ENCODE data around the gene C4BPB.
A peak's percentile ranks its signal among the peaks of the same experiment; 100 is the strongest.
"Not testable (repeated sequence)": the region's sequence is repeated elsewhere in the genome, so short reads cannot be mapped to it uniquely, and the experiment has no call there.

C4BPB gene, protein sequence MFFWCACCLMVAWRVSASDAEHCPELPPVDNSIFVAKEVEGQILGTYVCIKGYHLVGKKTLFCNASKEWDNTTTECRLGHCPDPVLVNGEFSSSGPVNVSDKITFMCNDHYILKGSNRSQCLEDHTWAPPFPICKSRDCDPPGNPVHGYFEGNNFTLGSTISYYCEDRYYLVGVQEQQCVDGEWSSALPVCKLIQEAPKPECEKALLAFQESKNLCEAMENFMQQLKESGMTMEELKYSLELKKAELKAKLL

GRCh38 chr1:207088701-207089626 is at the start of gene C4BPB:
TSS of gene C4BPB (plus strand) at chr1:207088860. CDS start at chr1:207089532, 672 bp downstream.
- DNase-seq: no peak

DNA sequence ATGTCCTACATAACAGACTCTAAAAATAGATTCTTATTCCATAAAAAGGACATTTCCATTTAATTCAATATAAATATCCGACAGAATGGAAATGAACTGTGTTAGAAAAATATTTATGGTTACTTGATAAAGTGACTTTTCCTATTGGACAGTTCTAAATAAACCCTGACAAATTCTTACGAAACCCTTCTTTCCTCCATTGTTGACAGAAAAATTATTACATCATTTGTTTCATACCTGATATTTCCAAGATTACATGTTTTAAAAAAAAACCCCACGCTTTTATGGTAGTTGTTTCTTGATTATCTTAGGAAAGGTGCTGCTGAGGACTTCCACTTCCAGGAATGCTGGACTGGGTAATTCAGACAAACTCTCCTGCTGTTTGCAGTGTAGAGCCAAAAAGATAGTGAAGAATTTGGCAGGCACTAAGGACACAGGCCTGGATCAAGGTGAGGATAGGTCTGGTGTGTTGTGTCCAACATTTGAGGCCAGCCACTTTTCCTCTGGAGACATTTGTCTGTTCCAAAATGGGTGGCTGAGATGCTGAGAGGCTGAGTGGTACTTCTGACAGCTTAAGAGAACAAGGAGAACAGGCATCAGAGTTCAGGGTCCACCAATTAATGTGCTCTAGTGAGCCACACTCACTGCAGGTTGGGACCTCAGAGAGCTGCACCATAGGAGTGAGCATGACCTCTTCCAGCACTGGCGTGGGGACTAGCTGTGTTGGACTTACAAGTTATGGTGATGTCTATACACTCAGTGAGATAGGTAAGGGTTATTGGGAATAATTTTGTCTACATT is 49.1 kb upstream of the C4BPB start:
- no peak for DNase-seq

DNA sequence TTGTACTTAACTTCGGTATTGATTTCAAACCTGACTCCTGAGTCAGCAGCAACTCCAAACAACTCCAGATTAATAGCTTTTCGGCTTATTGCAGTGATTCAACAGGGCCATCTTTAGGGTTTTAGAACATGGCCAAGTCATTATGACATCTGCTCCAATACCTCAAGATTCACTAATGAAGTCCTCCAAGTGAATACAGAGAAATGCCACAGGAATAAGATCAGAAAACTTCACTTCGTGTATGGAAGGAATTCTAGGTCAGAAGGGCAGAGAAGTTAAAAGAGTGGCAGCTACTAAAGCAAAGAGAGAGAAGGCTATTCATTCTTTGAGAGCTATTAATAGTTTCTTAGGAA is 48.5 kb upstream of the C4BPB start:
- no peak for DNase-seq

- not testable (repeated sequence) for DNase-seq
Observed at GRCh38 chr1:207041397-207041796, 47.3 kb upstream of the C4BPB start.

GRCh38 chr1:207045453-207045852 is 43.2 kb upstream of the C4BPB start:
- DNase-seq: no peak

GRCh38 chr1:207047505-207047904 is 41.2 kb upstream of the C4BPB start:
- DNase-seq: no peak

DNA sequence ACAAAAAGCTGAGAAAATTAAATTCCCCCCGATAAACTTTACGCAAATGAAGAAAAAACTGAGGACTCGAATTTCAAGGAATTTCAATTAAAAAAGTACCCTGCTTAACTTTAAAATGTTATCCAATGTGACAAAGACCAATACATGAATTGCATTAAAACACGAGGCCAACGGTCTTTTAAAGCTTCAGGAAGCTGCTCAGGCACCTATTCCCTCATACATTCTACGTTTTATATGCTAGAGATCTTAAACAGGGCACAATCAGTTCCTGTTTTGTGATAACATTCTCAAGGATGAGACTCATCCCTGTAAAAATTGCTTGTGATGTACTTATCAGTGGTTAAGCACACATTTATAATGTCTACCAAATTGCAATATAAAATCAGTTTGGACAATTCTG is 40.6 kb upstream of the C4BPB start:
- DNase-seq: no peak

DNA sequence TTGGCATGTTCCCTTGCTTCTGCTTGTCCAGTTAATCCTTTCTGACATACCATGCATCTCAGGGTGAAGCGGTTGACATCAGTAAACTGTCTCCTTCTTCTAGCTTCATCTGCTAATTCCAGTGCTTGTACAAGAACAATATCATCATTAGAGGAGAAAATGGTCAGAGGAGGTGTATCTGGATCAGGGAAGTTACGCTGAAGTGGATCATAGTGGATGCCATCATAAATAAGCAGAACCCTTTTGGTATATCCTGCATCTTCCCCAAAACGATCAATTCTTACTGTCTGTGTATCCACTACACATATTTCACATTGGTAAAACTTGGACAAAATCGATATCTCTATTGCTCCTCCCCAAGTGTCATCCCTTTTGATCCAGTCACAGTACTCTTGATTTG is 39.6 kb upstream of the C4BPB start:
- no peak for DNase-seq

DNA sequence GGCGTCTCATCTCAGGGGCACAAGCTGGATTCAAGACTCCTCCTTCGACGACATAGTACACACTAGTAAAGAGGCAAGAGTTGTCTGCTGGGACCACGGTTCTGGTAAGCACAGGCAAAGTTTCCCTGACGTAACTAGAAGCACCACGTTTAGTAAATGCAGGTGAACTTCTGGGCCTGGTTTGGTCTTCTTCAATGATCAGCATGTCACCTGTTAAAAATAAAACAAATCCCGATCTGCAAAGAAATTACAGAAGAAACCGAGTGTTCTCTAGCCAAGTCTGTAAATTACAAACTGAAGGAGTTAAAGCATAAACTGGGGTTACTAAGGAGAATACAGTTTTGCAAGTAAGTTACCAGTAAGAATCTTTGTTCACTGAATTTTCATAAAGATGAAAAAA is 39.1 kb upstream of the C4BPB start:
- no peak for DNase-seq

- no peak for DNase-seq
Observed at GRCh38 chr1:207049974-207050391, 38.7 kb upstream of the C4BPB start.

DNA sequence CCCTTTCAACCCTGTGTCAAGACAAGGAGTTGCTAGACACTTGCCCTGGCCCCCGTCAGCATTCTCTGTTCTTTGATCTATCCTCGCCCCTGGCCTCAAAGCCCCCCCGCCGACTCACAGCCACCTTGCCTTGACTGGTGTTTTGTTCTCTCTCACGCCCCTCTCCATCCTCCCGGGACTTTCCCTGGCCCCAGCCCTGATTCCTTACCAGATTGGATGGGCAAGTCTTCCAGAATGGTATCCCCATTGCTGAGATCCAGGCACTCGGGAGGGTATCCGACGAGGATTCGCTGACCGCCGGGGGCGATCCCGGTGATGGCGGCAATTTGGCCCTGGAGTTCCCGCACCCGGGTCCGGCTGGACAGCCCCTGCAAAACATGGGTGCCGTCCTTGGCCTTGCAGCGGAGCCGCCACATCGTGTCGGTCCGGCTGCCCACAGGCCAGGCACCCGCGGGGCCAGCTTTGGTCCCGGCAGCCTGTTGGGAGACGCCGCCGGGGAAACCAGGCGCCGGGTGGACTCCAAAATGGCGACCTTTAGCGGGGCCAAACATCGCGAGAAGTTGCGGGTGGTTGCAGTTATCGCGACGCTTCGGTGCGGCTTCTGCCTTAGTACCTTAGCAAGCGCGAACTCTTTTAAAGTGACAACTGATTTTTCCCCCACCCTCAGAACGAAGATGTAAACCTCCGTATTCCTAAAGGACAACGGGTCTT is 38.0 kb upstream of the C4BPB start:
- DNase-seq: peak; percentile 69

DNA sequence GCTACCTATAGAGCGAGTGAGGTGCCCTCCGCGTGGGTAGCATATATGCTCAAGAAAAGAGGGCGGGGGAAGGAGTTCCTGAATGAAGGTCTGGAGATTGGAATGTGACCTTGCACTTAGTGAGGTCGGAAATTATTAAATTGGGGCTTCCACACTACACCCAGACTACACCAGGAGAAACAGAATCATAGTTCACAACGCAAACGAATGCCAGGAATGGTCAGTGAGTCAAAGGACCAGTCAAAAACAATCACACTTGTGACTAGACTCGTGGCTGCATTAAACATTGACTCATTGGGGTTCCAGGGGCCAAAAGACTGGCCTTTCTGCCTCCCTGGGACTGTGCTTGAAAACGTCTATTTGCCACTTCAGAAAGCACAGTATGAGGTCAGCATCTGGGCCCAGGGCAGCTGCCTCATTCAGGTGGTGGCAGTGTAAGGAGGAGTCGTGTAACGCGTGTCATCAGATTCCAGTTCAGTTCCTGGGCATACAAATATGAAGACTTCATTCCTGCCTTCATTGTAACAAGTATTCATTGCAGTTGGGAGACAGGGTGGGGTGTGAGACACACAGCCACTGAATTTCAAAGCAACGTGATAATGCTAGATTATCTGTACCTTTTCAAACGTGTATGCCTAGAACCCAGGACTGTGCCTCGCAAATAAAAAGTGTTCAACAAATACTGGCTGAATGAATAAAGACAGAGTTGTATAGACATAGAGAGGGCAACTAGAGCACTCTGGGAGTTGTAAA is 37.3 kb upstream of the C4BPB start, which contains the start of gene YOD1:
Gene YOD1 (minus strand): TSS at position 18 of the 753 bp plus-strand sequence. CDS start 178 bp downstream, outside the sequence.
- DNase-seq: no peak

- DNase-seq: peak; percentile 61
Observed at GRCh38 chr1:207052911-207053769, 35.5 kb upstream of the C4BPB start, which contains the start of gene PFKFB2. TSS of gene PFKFB2 (plus strand) at chr1:207053275. CDS start at chr1:207054718, 1,443 bp downstream.

- DNase-seq: no peak
Observed at GRCh38 chr1:207054491-207054890, 34.2 kb upstream of the C4BPB start.

DNA sequence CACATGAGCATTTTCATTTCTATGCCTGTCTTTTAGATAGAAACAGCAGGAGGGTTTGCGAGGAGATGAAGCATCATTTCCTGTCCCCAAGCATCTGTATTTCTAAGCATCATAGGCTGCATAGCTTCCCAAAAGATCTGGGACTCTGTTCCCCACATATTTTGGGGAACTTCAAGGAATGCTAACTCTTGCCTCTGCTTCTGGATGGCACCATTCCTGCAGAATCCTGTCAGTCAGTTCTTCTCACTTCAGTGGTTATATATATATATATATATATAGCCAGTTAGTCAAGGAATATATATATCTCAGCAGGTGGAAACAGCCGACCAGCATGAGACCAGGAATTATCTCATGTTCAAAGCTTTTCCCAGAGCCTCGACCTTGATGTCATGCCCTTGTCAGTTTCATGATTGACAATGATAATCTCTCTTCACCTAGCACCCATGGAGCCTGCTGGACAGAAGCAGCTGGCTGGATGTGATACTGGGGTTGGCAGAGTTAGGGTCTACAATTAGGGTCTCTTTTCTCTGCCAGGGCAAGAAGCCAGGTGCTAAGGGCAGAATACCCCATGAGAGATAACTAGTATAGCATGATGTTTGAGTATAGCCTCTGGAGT is 33.2 kb upstream of the C4BPB start:
- DNase-seq: no peak

GRCh38 chr1:207056673-207057072 is 32.0 kb upstream of the C4BPB start:
- DNase-seq: no peak

DNA sequence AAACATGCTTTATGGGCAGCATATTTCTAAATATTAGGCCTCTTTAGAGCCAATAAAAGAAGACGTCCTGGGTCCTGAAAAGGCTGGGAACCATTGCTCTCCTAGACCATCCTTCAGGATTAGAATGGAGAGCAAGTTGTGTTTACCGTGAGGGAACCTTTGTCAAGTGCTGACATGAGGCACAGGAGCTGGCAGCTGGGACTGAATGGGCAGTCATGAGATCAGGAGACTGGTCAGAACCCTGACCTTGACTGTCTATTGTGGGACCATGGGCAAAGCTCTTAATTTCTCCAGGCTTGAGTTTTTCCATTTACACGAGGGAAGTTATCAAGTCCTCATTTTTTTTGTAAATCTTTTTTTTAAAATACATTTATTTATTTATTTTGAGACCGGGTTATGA is 30.4 kb upstream of the C4BPB start:
- DNase-seq: no peak

DNA sequence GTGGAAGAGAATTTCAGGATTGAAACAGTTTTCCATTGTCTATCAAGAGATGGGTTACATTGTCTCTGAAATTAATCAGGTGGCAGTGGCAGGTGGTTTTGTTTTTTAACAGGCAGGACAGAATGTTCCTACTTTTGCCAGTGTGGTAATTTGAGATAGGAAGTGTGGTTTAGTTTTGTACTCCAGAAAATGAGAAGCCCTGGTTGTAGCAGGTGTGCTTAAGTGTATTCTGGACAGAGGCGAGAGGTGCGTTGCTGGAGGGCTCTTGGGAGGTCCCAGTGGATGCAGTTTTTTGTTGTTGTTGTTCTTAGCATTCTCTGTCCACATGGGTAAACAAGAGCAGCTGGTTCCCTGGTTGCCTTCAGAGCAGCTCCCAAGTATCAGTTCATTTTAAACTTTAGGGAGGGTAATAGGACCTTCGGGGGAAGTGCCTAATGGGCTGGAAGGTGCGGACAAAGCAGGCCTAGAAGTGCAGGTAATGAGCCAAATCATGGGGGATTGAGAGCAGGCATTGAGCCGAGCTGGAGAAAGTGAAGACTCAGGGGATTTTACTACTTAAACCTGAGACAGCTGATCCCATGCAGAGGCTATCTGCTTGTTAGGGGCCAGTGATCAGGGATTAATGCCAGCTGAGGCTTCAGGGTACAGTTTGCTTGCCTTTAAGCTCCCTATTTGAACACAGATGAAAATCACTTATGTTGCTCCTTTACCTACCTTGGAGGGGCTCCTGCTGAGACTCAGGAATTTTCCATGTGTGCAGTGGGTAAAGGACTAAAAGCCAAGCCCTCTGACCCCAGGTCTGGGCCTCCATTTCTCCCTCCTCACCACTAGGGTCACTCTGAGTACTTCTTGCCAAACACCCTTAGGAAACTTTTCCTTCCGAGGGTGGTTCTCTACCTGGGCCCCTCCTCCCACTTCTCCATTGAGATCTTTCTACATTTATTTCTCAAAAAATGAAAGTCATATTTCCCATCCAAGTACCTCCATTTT is 29.5 kb upstream of the C4BPB start:
- DNase-seq: no peak

- no peak for DNase-seq
Observed at GRCh38 chr1:207059881-207060280, 28.8 kb upstream of the C4BPB start.

Measured in GOT3 (cell line).